H1 (cell line): Measurements from ENCODE around the gene CD151. TPM values are rescaled to one million over a fixed set of nuclear protein-coding genes. Genes with fewer than 3 reads are reported as not detected.

ENCODE experiments used
- BACH1 ChIP-seq: IDR thresholded peaks from 2 replicates; pipeline ENCODE4 v1.6.1; 2012; ENCODE audit warnings: low read length, improper control_type of control experiment
- CBX5 ChIP-seq: fragments of 300-800, 300-1000 bp; sonication (generic); IDR thresholded peaks from 2 replicates; pipeline ENCODE4 v1.7.1; 2016; ENCODE audit warnings: antibody characterized with exemption, low read length, low read depth
- CEBPB ChIP-seq: IDR thresholded peaks from 2 replicates; pipeline ENCODE4 v1.6.1; 2012; ENCODE audit warnings: low read depth, low read length
- CHD2 ChIP-seq: IDR thresholded peaks from 2 replicates; pipeline ENCODE4 v1.6.1; 2012; ENCODE audit warnings: low read length, improper control_type of control experiment
- FOSL1 ChIP-seq: IDR thresholded peaks from 2 replicates; pipeline ENCODE4 v1.6.1; 2011; ENCODE audit warnings: mild to moderate bottlenecking, low read depth, low read length, moderate library complexity; ENCODE audit not compliant: insufficient read depth
- GTF2F1 ChIP-seq: IDR thresholded peaks from 2 replicates; pipeline ENCODE4 v1.6.1; 2012; ENCODE audit warnings: low read depth, low read length, improper control_type of control experiment, borderline replicate concordance
- HDAC2 ChIP-seq, 2 experiments: fragments of 300-600 bp in 1 of 2; sonication (generic) in 1 of 2; IDR thresholded peaks; 2 replicates each; pipeline ENCODE4 v1.6.1; 2011 to 2012; ENCODE audit warnings: low read depth in 2 of 2, low read length in 2 of 2, mild to moderate bottlenecking in 2 of 2, moderate library complexity in 2 of 2, borderline replicate concordance in 1 of 2, inconsistent platforms in 1 of 2
- JUND ChIP-seq: IDR thresholded peaks from 2 replicates; pipeline ENCODE4 v1.6.1; 2011; ENCODE audit warnings: mild to moderate bottlenecking, improper control_type of control experiment, low read length
- KDM1A ChIP-seq: fragments of 200-600, 300-600 bp; sonication (generic); IDR thresholded peaks from 2 replicates; pipeline ENCODE4 v1.7.1; 2016; ENCODE audit warnings: mild to moderate bottlenecking, low read length, borderline replicate concordance
- MAFK ChIP-seq: IDR thresholded peaks from 2 replicates; pipeline ENCODE4 v1.6.1; 2012; ENCODE audit warnings: low read depth, mild to moderate bottlenecking, improper control_type of control experiment, low read length
- MAX ChIP-seq: IDR thresholded peaks from 2 replicates; pipeline ENCODE4 v1.6.1; 2012; ENCODE audit warnings: inconsistent platforms
- PHF8 ChIP-seq: fragments of 200-600 bp; sonication (generic); conservative IDR thresholded peaks from 2 replicates; pipeline ENCODE4 v1.7.1; 2012; ENCODE audit warnings: low read depth, mild to moderate bottlenecking, inconsistent platforms, low read length, moderate library complexity
- RBBP5 ChIP-seq: IDR thresholded peaks from 2 replicates; pipeline ENCODE4 v1.7.1; 2012; ENCODE audit warnings: low read depth, mild to moderate bottlenecking, inconsistent platforms, low read length, moderate library complexity, borderline replicate concordance
- RXRA ChIP-seq: IDR thresholded peaks from 2 replicates; pipeline ENCODE4 v1.6.1; 2011; ENCODE audit warnings: low read depth, mild to moderate bottlenecking, low read length, moderate library complexity; ENCODE audit not compliant: insufficient read depth
- SP4 ChIP-seq: IDR thresholded peaks from 2 replicates; pipeline ENCODE4 v1.6.1; 2012; ENCODE audit warnings: low read length, inconsistent platforms
- TBP ChIP-seq: IDR thresholded peaks from 2 replicates; pipeline ENCODE4 v1.6.1; 2011; ENCODE audit warnings: low read depth, low read length, improper control_type of control experiment
- TCF12 ChIP-seq: IDR thresholded peaks from 2 replicates; pipeline ENCODE4 v1.6.1; 2011; ENCODE audit warnings: low read depth, mild to moderate bottlenecking, low read length
- polyA plus RNA-seq, 7 experiments: library from polyadenylated mRNA; depleted of rRNA in 3 of 7; stranded (reverse) in 5 of 7; unstranded in 2 of 7; fragments of >200 nt in 5 of 7; fragments of 200-250 nt in 2 of 7; gene quantifications; 1 replicate in 5 of 7; 2 replicates in 1 of 7; 4 replicates in 1 of 7; pipeline versions ENCODE4 v1.2.1 to v1.2.3, GENCODE V29; 2011 to 2013; ENCODE audit warnings: missing spikeins in 2 of 7, mixed read lengths in 2 of 7
- total RNA-seq: library from RNA; stranded (reverse); fragmentation: NEBNext Ultra II Directional; extraction: Animal tissue kit (Norgen Biotek cat#: 25700); gene quantifications from 2 replicates; pipeline ENCODE4 v1.2.1, GENCODE V29; 2021
- TF ChIP-seq, protein P1 (sequence below): IDR thresholded peaks from 2 replicates; pipeline ENCODE4 v1.6.1; 2012; ENCODE audit warnings: inconsistent platforms
- TF ChIP-seq, protein P2 (sequence below), 3 experiments: IDR thresholded peaks; 1 replicate in 2 of 3; 2 replicates in 1 of 3; pipeline versions ENCODE4 v1.5.1 to v1.6.1; 2011; ENCODE audit warnings: low read length in 3 of 3, mild to moderate bottlenecking in 3 of 3, inconsistent platforms in 2 of 3, low read depth in 1 of 3, moderate library complexity in 1 of 3; ENCODE audit not compliant: insufficient read depth in 1 of 3; ENCODE audit errors: control extremely low read depth in 1 of 3

CD151 gene
- total and polyA plus RNA-seq, 2 of the 8 experiments (the other 6 are each of a cell fraction or from before 2014, with no cell fraction given), result 101 to 212 TPM

GRCh38 chr11:790721-791564, 41.8 kb upstream of the CD151 start (continued):
- TF ChIP-seq KDM1A (no peak), TBP (peak; percentile 11; the same call in 1 of the 2 replicates), CEBPB (no peak), MAX (peak; percentile 43), PHF8 (no peak), TCF12 (no peak), JUND (no peak), FOSL1 (peak; percentile 74; the same call in 1 of the 2 replicates), RBBP5 (no peak), SP4 (no peak; the same call in 1 of the 2 replicates), HDAC2 (IDR thresholded peaks at IDR 0.05; ENCODE audit: borderline replicate concordance in 1 of 2, low read depth in 2 of 2, low read length in 2 of 2) (no peak), CBX5 (no peak), BACH1 (no peak), RXRA (no peak), CHD2 (peak; percentile 19; the same call in 1 of the 2 replicates), GTF2F1 (no peak), MAFK (no peak)
- TF ChIP-seq, protein P1, sequence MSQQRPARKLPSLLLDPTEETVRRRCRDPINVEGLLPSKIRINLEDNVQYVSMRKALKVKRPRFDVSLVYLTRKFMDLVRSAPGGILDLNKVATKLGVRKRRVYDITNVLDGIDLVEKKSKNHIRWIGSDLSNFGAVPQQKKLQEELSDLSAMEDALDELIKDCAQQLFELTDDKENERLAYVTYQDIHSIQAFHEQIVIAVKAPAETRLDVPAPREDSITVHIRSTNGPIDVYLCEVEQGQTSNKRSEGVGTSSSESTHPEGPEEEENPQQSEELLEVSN, result peak; percentile 76
- TF ChIP-seq, protein P2, sequence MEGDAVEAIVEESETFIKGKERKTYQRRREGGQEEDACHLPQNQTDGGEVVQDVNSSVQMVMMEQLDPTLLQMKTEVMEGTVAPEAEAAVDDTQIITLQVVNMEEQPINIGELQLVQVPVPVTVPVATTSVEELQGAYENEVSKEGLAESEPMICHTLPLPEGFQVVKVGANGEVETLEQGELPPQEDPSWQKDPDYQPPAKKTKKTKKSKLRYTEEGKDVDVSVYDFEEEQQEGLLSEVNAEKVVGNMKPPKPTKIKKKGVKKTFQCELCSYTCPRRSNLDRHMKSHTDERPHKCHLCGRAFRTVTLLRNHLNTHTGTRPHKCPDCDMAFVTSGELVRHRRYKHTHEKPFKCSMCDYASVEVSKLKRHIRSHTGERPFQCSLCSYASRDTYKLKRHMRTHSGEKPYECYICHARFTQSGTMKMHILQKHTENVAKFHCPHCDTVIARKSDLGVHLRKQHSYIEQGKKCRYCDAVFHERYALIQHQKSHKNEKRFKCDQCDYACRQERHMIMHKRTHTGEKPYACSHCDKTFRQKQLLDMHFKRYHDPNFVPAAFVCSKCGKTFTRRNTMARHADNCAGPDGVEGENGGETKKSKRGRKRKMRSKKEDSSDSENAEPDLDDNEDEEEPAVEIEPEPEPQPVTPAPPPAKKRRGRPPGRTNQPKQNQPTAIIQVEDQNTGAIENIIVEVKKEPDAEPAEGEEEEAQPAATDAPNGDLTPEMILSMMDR (IDR thresholded peaks at IDR 0.05; ENCODE audit: control extremely low read depth in 1 of 3, insufficient read depth in 1 of 3, low read depth in 1 of 3, low read length in 3 of 3), result no peak
- TF ChIP-seq, all 59 proteins: peak for 7
